Measurements from ENCODE around the gene KSR1. TPM values are rescaled to one million over a fixed set of nuclear protein-coding genes. Genes with fewer than 3 reads are reported as not detected.
"Not testable (repeated sequence)": the region's sequence is repeated elsewhere in the genome, so short reads cannot be mapped to it uniquely, and the experiment has no call there.

Gene KSR1
- total RNA-seq, 2 donors from 2014 or later = 13.9 to 16.5 TPM

- Histone ChIP-seq H3K27me3 (no peaks in the 10 kb centered on the region), H3K9me3 (no peaks in the 10 kb centered on the region), H3K27ac (peak overlapping the region; percentile 74), H3K4me3 (no peak overlapping the region), H3K36me3 (no peaks in the 10 kb centered on the region), H3K4me1 (peaks cover 5% of the 10 kb centered on the region), H3K9ac (ENCODE audit: low read depth in 2 of 2, low read length in 2 of 2) (no peak overlapping the region)
- TF ChIP-seq CTCF (IDR thresholded peaks at IDR 0.05) = no peak
- no peak for DNase-seq
- intact Hi-C loops (cut with DNase I) = no loop called here
Measured at GRCh38 chr17:27646232-27646631, 190.0 kb downstream of the KSR1 start.

GRCh38 chr17:27647765-27648164, 191.5 kb downstream of the KSR1 start:
- DNase-seq = peak; percentile 85
- H3K9ac ChIP-seq (ENCODE audit: low read depth in 2 of 2, low read length in 2 of 2) = peak overlapping the region in 1 of 2 donors; percentile 62
- no peaks in the 10 kb centered on the region for H3K9me3 ChIP-seq
- no peaks in the 10 kb centered on the region for H3K36me3 ChIP-seq
- no peak overlapping the region for H3K4me3 ChIP-seq
- no peaks in the 10 kb centered on the region for H3K27me3 ChIP-seq
- peak overlapping the region; percentile 74 for H3K27ac ChIP-seq
- H3K4me1 ChIP-seq = peaks cover 5% of the 10 kb centered on the region
- intact Hi-C loops (cut with DNase I) = no loop called here
- no peak for TF ChIP-seq CTCF (IDR thresholded peaks at IDR 0.05)

- DNase-seq = not testable (repeated sequence)
Measured at GRCh38 chr17:27649111-27649571, 192.9 kb downstream of the KSR1 start.

GRCh38 chr17:27649929-27650328, 193.7 kb downstream of the KSR1 start:
- Histone ChIP-seq H3K27me3 (no peaks in the 10 kb centered on the region), H3K9ac (ENCODE audit: low read depth in 2 of 2, low read length in 2 of 2) (no peak overlapping the region), H3K9me3 (no peaks in the 10 kb centered on the region), H3K4me3 (no peak overlapping the region), H3K36me3 (no peaks in the 10 kb centered on the region), H3K27ac (no peak overlapping the region), H3K4me1 (peaks cover 5% of the 10 kb centered on the region)
- DNase-seq = no peak
- intact Hi-C loops (cut with DNase I) = loop anchor here (5.0 to 10.0 kb wide), 2 partner anchors 227 to 415 kb away; no protein-coding TSS in a partner anchor
- TF ChIP-seq CTCF (IDR thresholded peaks at IDR 0.05) = no peak

More at GRCh38 chr17:27649111-27649571, 192.9 kb downstream of the KSR1 start:
- H3K27ac ChIP-seq; H3K4me3 ChIP-seq; H3K36me3 ChIP-seq; intact Hi-C loops (cut with DNase I); H3K4me1 ChIP-seq; H3K9me3 ChIP-seq; H3K9ac ChIP-seq (ENCODE audit: low read depth in 2 of 2, low read length in 2 of 2); H3K27me3 ChIP-seq: not testable (repeated sequence)

GRCh38 chr17:27650836-27651235, 194.6 kb downstream of the KSR1 start:
- no peak overlapping the region for H3K4me3 ChIP-seq
- no peak for DNase-seq
- no peaks in the 10 kb centered on the region for H3K9me3 ChIP-seq
- no peaks in the 10 kb centered on the region for H3K36me3 ChIP-seq
- peaks cover 5% of the 10 kb centered on the region for H3K4me1 ChIP-seq
- no peaks in the 10 kb centered on the region for H3K27me3 ChIP-seq
- no peak for TF ChIP-seq CTCF (IDR thresholded peaks at IDR 0.05)
- intact Hi-C loops (cut with DNase I) = loop anchor here (1.0 to 10.0 kb wide), 3 partner anchors 48 to 416 kb away; no protein-coding TSS in a partner anchor
- H3K27ac ChIP-seq = no peak overlapping the region
- no peak overlapping the region for H3K9ac ChIP-seq (ENCODE audit: low read depth in 2 of 2, low read length in 2 of 2)
